PC-9 (cell line): ENCODE data around the gene CSN1S1. TPM values are rescaled to one million over a fixed set of nuclear protein-coding genes. Genes with fewer than 3 reads are reported as not detected.

ENCODE experiments used
- BruUV-seq: library from RNA; stranded (reverse); fragments of 400-500 nt; replicated peaks from 2 replicates; lab custom pipeline; 2021; lab: Mats Ljungman, UMichigan
- CTCF ChIA-PET: fragments of 300-600 bp; sonication (Branson Sonifier 250); formaldehyde crosslinking; loops from one replicate; lab custom pipeline; 2022; ENCODE audit warnings: antibody characterized with exemption; lab: Charles Lee
- POLR2A ChIA-PET: fragments of 300-600 bp; sonication (Branson Sonifier 250); formaldehyde crosslinking; loops from one replicate; lab custom pipeline; 2022; ENCODE audit warnings: antibody characterized with exemption; ENCODE audit not compliant: unreplicated experiment; lab: Charles Lee
- DNase-seq, 2 experiments: peaks; one replicate each; pipeline versions ENCODE4 v3.0.0 to v3.0.0-alpha.2; 2015 to 2022; ENCODE audit warnings: mixed read lengths in 1 of 2
- H2AFZ ChIP-seq: fragments of 200-600 bp; sonication (generic); 2 replicates; pipeline ENCODE4 v1.8.1; 2017; ENCODE audit warnings: antibody characterized with exemption
- H3F3A ChIP-seq: fragments of 200-600 bp; sonication (generic); 2 replicates; pipeline ENCODE4 v1.8.1; 2017; ENCODE audit warnings: antibody characterized with exemption, mild to moderate bottlenecking, low read depth; ENCODE audit not compliant: insufficient read depth
- H3K27ac ChIP-seq: fragments of 200-600 bp; sonication (generic); 2 replicates; pipeline ENCODE4 v1.6.1; 2016; ENCODE audit warnings: mixed run types
- H3K27me3 ChIP-seq: fragments of 200-600 bp; sonication (generic); 2 replicates; pipeline ENCODE4 v1.6.1; 2016; ENCODE audit warnings: low read depth, mixed run types; ENCODE audit not compliant: insufficient read depth
- H3K36me3 ChIP-seq: fragments of 200-600 bp; sonication (generic); 2 replicates; pipeline ENCODE4 v1.6.1; 2016; ENCODE audit warnings: low read depth, mixed run types
- H3K4me1 ChIP-seq: fragments of 200-600 bp; sonication (generic); replicated peaks from 2 replicates; pipeline ENCODE4 v1.6.1; 2016; ENCODE audit warnings: mixed run types; ENCODE audit not compliant: insufficient read depth
- H3K4me2 ChIP-seq: fragments of 200-600 bp; sonication (generic); 2 replicates; pipeline ENCODE4 v1.6.1; 2017; ENCODE audit warnings: mixed run types
- H3K4me3 ChIP-seq: fragments of 200-600 bp; sonication (generic); 2 replicates; pipeline ENCODE4 v1.6.1; 2016; ENCODE audit warnings: mixed run types
- H3K79me2 ChIP-seq: fragments of 200-600 bp; sonication (generic); 2 replicates; pipeline ENCODE4 v1.6.1; 2017; ENCODE audit warnings: low read depth, mixed run types
- H3K9me2 ChIP-seq: fragments of 200-600 bp; sonication (generic); 2 replicates; pipeline ENCODE4 v1.8.1; 2017; ENCODE audit warnings: mild to moderate bottlenecking; ENCODE audit not compliant: insufficient read depth
- H3K9me3 ChIP-seq: fragments of 200-600 bp; sonication (generic); 2 replicates; pipeline ENCODE4 v1.8.1; 2016; ENCODE audit warnings: low read depth; ENCODE audit not compliant: insufficient read depth
- H4K20me1 ChIP-seq: fragments of 200-600 bp; sonication (generic); 2 replicates; pipeline ENCODE4 v1.8.1; 2017; ENCODE audit not compliant: insufficient read depth
- EZH2 ChIP-seq: fragments of 200-600 bp; sonication (generic); IDR thresholded peaks from 2 replicates; pipeline ENCODE4 v1.8.0; 2017; ENCODE audit warnings: antibody characterized with exemption, low read depth
- intact Hi-C: fragments of 100-400 bp; cut with micrococcal nuclease; formaldehyde crosslinking; loops from one replicate; pipeline ENCODE4 v1.10.0; 2022; ENCODE audit not compliant: unreplicated experiment
- total RNA-seq: library from RNA; stranded (reverse); gene quantifications from 2 replicates; pipeline ENCODE4 v1.2.3, GENCODE V29; 2021
- TF ChIP-seq, protein P1 (sequence below): fragments of 200-600 bp; sonication (generic); conservative IDR thresholded peaks from 2 replicates; pipeline ENCODE4 v1.6.1; 2017; ENCODE audit warnings: mixed run types, antibody characterized with exemption, mild to moderate bottlenecking, moderate library complexity

CSN1S1 gene
- total RNA-seq, 1 experiment from 2014 or later = not detected

DNA sequence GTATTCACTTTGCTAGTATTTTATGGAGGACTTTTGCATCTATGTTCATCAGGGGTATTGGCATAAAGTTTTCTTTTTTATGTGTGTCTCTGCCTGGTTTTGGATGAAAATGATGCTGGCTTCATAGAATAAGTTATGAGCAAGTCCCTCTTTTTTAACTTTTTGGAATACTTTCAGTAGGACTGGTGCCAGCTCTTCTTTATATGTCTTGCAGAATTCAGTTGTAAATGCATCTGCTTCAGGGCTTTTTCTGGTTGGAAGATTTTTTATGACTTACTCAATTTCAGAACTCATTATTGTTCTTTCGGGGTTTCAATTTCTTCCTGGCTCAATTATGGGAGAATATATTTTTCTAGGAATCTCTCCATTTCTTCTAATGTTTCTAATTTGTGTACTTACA is 43.8 kb downstream of the CSN1S1 start:
- no peak overlapping the region for H2AFZ ChIP-seq
- H3K4me3 ChIP-seq = no peak overlapping the region
- no peak overlapping the region for H3K4me2 ChIP-seq
- intact Hi-C loops = no loop called here
- no TSS peak for BruUV-seq
- TF ChIP-seq EZH2 = no peak
- TF ChIP-seq, protein P1, sequence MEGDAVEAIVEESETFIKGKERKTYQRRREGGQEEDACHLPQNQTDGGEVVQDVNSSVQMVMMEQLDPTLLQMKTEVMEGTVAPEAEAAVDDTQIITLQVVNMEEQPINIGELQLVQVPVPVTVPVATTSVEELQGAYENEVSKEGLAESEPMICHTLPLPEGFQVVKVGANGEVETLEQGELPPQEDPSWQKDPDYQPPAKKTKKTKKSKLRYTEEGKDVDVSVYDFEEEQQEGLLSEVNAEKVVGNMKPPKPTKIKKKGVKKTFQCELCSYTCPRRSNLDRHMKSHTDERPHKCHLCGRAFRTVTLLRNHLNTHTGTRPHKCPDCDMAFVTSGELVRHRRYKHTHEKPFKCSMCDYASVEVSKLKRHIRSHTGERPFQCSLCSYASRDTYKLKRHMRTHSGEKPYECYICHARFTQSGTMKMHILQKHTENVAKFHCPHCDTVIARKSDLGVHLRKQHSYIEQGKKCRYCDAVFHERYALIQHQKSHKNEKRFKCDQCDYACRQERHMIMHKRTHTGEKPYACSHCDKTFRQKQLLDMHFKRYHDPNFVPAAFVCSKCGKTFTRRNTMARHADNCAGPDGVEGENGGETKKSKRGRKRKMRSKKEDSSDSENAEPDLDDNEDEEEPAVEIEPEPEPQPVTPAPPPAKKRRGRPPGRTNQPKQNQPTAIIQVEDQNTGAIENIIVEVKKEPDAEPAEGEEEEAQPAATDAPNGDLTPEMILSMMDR = no peak
- no peaks in the 10 kb centered on the region for H3F3A ChIP-seq
- no peaks in the 10 kb centered on the region for H4K20me1 ChIP-seq
- no peaks in the 10 kb centered on the region for H3K9me2 ChIP-seq
- no peaks in the 10 kb centered on the region for H3K79me2 ChIP-seq
- H3K9me3 ChIP-seq = no peaks in the 10 kb centered on the region
- DNase-seq = no peak
- ChIA-PET POLR2A (no interaction called here), CTCF (interaction anchor here (0.6 kb wide), 1 partner anchor 9 kb away, joined by 3 read pairs; no protein-coding TSS in a partner anchor)
- no peaks in the 10 kb centered on the region for H3K27me3 ChIP-seq
- H3K36me3 ChIP-seq = no peaks in the 10 kb centered on the region
- H3K4me1 ChIP-seq = no peaks in the 10 kb centered on the region
- H3K27ac ChIP-seq = no peak overlapping the region

DNA sequence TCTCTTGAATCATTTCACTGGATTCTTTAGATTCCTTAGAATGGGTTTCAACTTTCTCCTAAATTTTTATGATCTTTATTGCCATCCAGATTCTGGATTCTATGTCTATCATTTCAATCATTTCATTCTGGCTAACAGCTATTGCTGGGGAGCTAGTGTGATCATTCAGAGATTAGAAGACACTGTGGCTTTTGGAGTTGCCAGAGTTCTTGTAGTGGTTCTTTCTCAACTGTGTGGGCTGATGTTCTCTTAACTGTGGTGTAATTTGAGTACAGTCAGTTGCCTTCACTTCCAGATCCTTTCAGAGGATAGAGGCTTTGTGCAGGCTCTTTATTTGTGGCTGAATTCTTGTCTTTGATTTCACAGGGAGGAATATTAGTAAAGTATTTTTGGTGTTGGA is 46.7 kb downstream of the CSN1S1 start:
- no peak for TF ChIP-seq EZH2
- TF ChIP-seq, protein P1 = no peak
- Histone ChIP-seq H2AFZ (no peak overlapping the region), H3K9me3 (no peaks in the 10 kb centered on the region), H3K36me3 (no peaks in the 10 kb centered on the region), H3K4me2 (no peak overlapping the region), H3K4me1 (no peaks in the 10 kb centered on the region), H3K27me3 (no peaks in the 10 kb centered on the region), H3K4me3 (no peak overlapping the region), H3K79me2 (no peaks in the 10 kb centered on the region), H4K20me1 (no peaks in the 10 kb centered on the region), H3K27ac (no peak overlapping the region), H3K9me2 (no peaks in the 10 kb centered on the region), H3F3A (no peaks in the 10 kb centered on the region)
- intact Hi-C loops = no loop called here
- ChIA-PET POLR2A (no interaction called here), CTCF (no interaction called here)
- no peak for DNase-seq
- BruUV-seq = no TSS peak

DNA sequence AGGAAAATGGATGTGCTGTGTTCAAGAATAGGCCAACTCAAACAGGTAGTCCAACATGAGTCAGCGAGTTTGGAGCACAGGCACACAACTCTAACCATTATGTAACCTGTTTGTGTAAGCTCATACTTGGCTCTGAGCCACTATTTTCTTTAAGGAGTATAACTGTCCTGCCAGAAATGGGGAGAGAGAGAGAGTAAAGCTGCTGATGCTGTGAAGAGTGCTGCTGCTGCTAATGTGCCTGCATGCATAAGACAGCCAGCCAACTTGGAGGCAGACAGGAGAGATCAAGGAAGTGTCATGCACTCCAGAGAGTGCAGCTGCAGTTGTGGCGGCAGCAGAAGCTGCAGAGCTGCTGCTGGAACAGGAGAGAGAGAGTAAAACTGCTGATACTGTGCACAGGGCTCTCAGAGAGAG is 53.2 kb downstream of the CSN1S1 start:
- intact Hi-C loops = no loop called here
- no peaks in the 10 kb centered on the region for H3K9me2 ChIP-seq
- no peak overlapping the region for H2AFZ ChIP-seq
- H3K36me3 ChIP-seq = no peaks in the 10 kb centered on the region
- ChIA-PET POLR2A (no interaction called here), CTCF (no interaction called here)
- BruUV-seq = no TSS peak
- no peaks in the 10 kb centered on the region for H3K9me3 ChIP-seq
- no peak for TF ChIP-seq EZH2
- TF ChIP-seq, protein P1 = no peak
- no peak overlapping the region for H3K27ac ChIP-seq
- no peaks in the 10 kb centered on the region for H3F3A ChIP-seq
- H3K79me2 ChIP-seq = no peaks in the 10 kb centered on the region
- no peaks in the 10 kb centered on the region for H4K20me1 ChIP-seq
- DNase-seq = peak; percentile 16 to 46
- no peaks in the 10 kb centered on the region for H3K4me1 ChIP-seq
- H3K27me3 ChIP-seq = no peaks in the 10 kb centered on the region
- H3K4me3 ChIP-seq = no peak overlapping the region
- H3K4me2 ChIP-seq = no peak overlapping the region
